ENCODE results near the gene TAS1R3. TPM values are rescaled to one million over a fixed set of nuclear protein-coding genes. Genes with fewer than 3 reads are reported as not detected.
A peak's percentile ranks its signal among the peaks of the same experiment; 100 is the strongest.

The TAS1R3 gene
- total RNA-seq, 2 donors from 2014 or later, result 0.09 to 0.35 TPM

DNA sequence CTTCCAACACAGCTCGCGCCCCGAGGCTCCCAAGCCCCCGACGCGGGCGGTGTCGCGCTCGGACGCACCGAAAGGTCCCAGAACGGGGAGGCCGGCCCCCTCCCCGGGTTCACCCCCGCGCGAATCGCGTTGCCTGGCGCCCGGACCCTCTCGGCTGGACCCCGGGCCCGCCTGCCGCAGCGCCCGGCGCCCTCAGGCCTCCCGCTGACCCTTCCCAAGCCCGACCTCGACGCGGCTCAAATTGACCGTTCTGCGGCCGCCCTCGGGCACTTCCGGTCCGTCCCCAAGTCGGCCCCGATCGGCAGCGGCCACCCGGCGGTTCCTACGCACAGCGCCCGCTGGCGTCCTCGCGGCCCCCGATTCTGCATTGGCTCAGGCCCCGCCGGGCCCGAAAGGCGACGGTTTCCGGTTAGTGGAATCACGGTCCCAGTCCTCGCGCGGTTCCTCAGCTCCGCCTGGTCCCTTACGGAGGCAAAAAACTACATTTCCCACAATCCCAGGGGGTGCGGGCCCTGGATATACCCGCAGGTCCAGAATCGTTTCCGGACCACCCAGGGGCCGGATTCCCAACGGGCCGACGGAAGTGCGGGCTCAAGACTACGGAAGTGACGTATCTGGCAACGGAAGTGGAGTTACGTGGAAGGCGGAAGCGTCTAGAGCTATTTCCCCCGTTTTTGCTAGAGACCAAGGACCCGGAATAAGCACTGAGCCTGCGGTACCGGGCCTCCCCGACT is 44.0 kb downstream of the TAS1R3 start, which contains the start of gene AURKAIP1:
AURKAIP1 (minus strand) TSS at position 279 of the 734 bp plus-strand sequence. CDS start 451 bp downstream, outside the sequence.
- WGBS, 2 experiments (ENCODE audit: insufficient coverage in 1 of 2, insufficient read length in 1 of 2), result 0% methylated on average over 50 to 85 of the region's 85 CpGs
- Histone ChIP-seq H3K4me3 (ENCODE audit: low read length) (peak within 1 kb of the TSS; percentile 86), H3K9me3 (ENCODE audit: control insufficient read depth, low read length) (no peaks in the 10 kb centered on the region), H3K4me1 (ENCODE audit: control insufficient read depth, insufficient read depth, low read length) (no peaks in the 10 kb centered on the region), H3K9ac (ENCODE audit: extremely low read depth, low read length, poor library complexity, severe bottlenecking) (peak within 1 kb of the TSS; percentile 85), H3K27me3 (ENCODE audit: control insufficient read depth, insufficient read depth, low read length, poor library complexity, severe bottlenecking) (no peaks in the 10 kb centered on the region), H3K36me3 (ENCODE audit: control insufficient read depth, insufficient read depth, low read length) (peaks cover 12% of the 10 kb centered on the region), H3K27ac (ENCODE audit: low read depth, low read length) (peak within 1 kb of the TSS; percentile 72)
- DNase-seq, result peak; percentile 99
- Mint-ChIP-seq H3K36me3 (ENCODE audit: low read depth) (peaks cover 8% of the 10 kb centered on the region), H3K9me3 (no peaks in the 10 kb centered on the region), H3K4me1 (peaks cover 4% of the 10 kb centered on the region), H3K27ac (peak within 1 kb of the TSS; percentile 96), H3K27me3 (ENCODE audit: insufficient read depth) (no peaks in the 10 kb centered on the region), H3K4me3 (peak within 1 kb of the TSS; percentile 76)
- TF ChIP-seq CTCF (conservative IDR thresholded peaks at IDR 0.05), result peak; percentile 48

DNA sequence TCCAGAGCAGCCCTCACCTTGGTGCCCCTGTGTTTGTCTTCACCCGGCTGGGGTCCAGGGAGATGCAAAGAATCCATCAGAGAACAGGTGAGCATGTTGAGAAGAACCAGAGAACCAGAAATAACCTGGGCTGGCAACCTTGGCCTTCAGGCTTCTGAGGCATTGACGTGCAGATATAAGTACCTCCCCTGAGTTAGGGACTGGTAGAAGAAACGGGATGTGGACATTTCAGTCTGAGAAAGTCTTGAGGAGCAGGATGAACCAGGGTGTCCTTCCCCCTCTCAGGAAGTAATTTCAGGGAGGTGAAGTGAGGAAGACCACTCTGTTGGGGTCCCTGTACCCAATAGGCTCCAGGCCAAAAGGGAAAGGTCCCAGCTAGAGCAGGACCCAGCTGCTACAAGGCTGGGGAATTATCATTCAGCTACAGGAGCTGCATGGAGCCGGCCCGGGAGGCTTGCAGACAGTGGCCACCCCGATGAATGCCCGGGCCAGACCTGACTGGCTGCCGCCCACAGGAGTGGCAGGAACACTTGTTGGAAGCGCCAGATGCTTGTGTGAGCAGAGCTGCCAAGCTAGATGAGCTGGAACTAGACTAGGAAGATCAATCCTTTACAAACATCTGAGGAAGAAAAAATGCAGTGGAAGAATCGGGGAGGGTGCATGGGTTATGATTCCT is 45.6 kb downstream of the TAS1R3 start:
- no peak for DNase-seq
- no peak overlapping the region for H3K9ac ChIP-seq (ENCODE audit: extremely low read depth, low read length, poor library complexity, severe bottlenecking)
- H3K9me3 ChIP-seq (ENCODE audit: control insufficient read depth, low read length), result no peaks in the 10 kb centered on the region
- no peak for TF ChIP-seq CTCF (conservative IDR thresholded peaks at IDR 0.05)
- no peak overlapping the region for H3K4me3 ChIP-seq (ENCODE audit: low read length)
- Mint-ChIP-seq H3K36me3 (ENCODE audit: low read depth) (peaks cover 10% of the 10 kb centered on the region), H3K27me3 (ENCODE audit: insufficient read depth) (no peaks in the 10 kb centered on the region), H3K4me1 (peaks cover 4% of the 10 kb centered on the region), H3K27ac (no peak overlapping the region), H3K9me3 (no peaks in the 10 kb centered on the region), H3K4me3 (peak overlapping the region; percentile 76)
- no peaks in the 10 kb centered on the region for H3K4me1 ChIP-seq (ENCODE audit: control insufficient read depth, insufficient read depth, low read length)
- WGBS, 2 experiments (ENCODE audit: insufficient coverage in 1 of 2, insufficient read length in 1 of 2), result 91 to 99% methylated on average over 9 to 10 of the region's 10 CpGs
- H3K36me3 ChIP-seq (ENCODE audit: control insufficient read depth, insufficient read depth, low read length), result peaks cover 7% of the 10 kb centered on the region
- H3K27ac ChIP-seq (ENCODE audit: low read depth, low read length), result no peak overlapping the region
- H3K27me3 ChIP-seq (ENCODE audit: control insufficient read depth, insufficient read depth, low read length, poor library complexity, severe bottlenecking), result no peaks in the 10 kb centered on the region

- Mint-ChIP-seq H3K27ac (no peak overlapping the region), H3K9me3 (no peaks in the 10 kb centered on the region), H3K36me3 (ENCODE audit: low read depth) (peaks cover 10% of the 10 kb centered on the region), H3K27me3 (ENCODE audit: insufficient read depth) (no peaks in the 10 kb centered on the region), H3K4me1 (peaks cover 4% of the 10 kb centered on the region), H3K4me3 (no peak overlapping the region)
- TF ChIP-seq CTCF (conservative IDR thresholded peaks at IDR 0.05), result no peak
- DNase-seq, result no peak
- Histone ChIP-seq H3K9ac (ENCODE audit: extremely low read depth, low read length, poor library complexity, severe bottlenecking) (no peak overlapping the region), H3K27ac (ENCODE audit: low read depth, low read length) (no peak overlapping the region), H3K4me3 (ENCODE audit: low read length) (no peak overlapping the region), H3K4me1 (ENCODE audit: control insufficient read depth, insufficient read depth, low read length) (no peaks in the 10 kb centered on the region), H3K9me3 (ENCODE audit: control insufficient read depth, low read length) (no peaks in the 10 kb centered on the region), H3K36me3 (ENCODE audit: control insufficient read depth, insufficient read depth, low read length) (peaks cover 6% of the 10 kb centered on the region), H3K27me3 (ENCODE audit: control insufficient read depth, insufficient read depth, low read length, poor library complexity, severe bottlenecking) (no peaks in the 10 kb centered on the region)
- 94 to 98% methylated on average over 7 to 13 of the region's 16 CpGs for WGBS, 2 experiments (ENCODE audit: insufficient coverage in 1 of 2, insufficient read length in 1 of 2)
Observed at GRCh38 chr1:1377540-1378205, 46.6 kb downstream of the TAS1R3 start.
